PC-3 (cell line): ENCODE measurements around the gene TBC1D9.

Experiments
- EZH2 ChIP-seq: fragments of 300-600 bp; sonication (generic); IDR thresholded peaks from one replicate; pipeline ENCODE4 v1.6.1; 2017; ENCODE audit warnings: antibody characterized with exemption, mild to moderate bottlenecking, low read length; ENCODE audit not compliant: unreplicated experiment
- EZH2phosphoT487 ChIP-seq: fragments of 300-600 bp; sonication (generic); IDR thresholded peaks from 2 replicates; pipeline ENCODE4 v1.6.1; 2018; ENCODE audit warnings: mild to moderate bottlenecking, antibody characterized with exemption, low read length, borderline replicate concordance
- TF ChIP-seq, protein P1 (sequence below): fragments of 300-600 bp; sonication (generic); conservative IDR thresholded peaks from 2 replicates; pipeline ENCODE4 v1.5.1; 2017; ENCODE audit warnings: antibody characterized with exemption, low read depth, mild to moderate bottlenecking, low read length

DNA sequence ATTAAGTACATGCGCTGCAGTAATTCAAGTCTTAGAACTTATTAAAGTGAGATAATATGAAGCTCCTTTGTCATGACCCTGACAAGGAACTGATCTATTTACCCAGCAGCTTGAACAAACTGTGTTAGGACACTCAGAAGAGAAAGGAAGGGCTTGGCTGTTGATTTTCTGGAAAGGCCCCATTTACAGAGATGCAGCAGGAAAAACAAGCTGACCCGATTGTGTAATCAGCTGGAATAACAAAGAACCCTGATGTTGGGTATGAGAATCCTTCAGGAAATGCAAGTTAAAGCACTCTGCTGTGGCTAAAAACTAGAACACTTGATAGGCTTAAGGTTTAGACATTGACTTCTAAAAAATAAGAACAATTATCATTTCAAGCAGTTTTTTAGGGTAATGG lies 64.8 kb downstream of the TBC1D9 start:
- TF ChIP-seq, protein P1, sequence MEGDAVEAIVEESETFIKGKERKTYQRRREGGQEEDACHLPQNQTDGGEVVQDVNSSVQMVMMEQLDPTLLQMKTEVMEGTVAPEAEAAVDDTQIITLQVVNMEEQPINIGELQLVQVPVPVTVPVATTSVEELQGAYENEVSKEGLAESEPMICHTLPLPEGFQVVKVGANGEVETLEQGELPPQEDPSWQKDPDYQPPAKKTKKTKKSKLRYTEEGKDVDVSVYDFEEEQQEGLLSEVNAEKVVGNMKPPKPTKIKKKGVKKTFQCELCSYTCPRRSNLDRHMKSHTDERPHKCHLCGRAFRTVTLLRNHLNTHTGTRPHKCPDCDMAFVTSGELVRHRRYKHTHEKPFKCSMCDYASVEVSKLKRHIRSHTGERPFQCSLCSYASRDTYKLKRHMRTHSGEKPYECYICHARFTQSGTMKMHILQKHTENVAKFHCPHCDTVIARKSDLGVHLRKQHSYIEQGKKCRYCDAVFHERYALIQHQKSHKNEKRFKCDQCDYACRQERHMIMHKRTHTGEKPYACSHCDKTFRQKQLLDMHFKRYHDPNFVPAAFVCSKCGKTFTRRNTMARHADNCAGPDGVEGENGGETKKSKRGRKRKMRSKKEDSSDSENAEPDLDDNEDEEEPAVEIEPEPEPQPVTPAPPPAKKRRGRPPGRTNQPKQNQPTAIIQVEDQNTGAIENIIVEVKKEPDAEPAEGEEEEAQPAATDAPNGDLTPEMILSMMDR, result no peak
- TF ChIP-seq EZH2phosphoT487 (no peak), EZH2 (no peak)
